B cell (primary cell): ENCODE results near the gene RPAP3.

ENCODE experiments used
- EZH2 ChIP-seq: IDR thresholded peaks from 2 replicates; pipeline ENCODE4 v1.6.1; 2012; ENCODE audit warnings: borderline replicate concordance, low read depth, mild to moderate bottlenecking, moderate library complexity, low read length; ENCODE audit not compliant: insufficient read depth, poor library complexity, severe bottlenecking
- TF ChIP-seq, protein P1 (sequence below): fragments of 200-600 bp; IDR thresholded peaks from one replicate; pipeline ENCODE4 v1.8.0; 2022; ENCODE audit warnings: antibody characterized with exemption, mild to moderate bottlenecking

DNA sequence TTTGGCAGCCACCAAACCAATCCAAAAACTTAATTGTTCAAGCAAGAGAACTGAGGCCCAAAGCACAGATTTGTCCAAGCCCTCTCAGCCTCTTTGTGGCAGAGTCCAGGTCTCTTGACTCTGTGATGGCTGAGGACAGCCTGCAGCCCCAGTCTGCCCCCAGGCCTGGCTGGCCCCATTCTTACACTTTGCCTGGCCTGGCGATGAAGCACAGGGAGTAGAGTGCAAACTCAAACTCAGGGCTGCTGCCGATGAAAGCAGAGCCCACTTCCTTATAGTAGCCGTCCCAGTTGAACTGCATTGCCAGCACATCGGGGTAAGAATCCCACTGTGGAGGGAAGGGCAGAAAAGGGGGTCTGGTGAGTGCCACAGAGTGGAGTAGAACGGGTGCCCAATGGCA is 5.6 kb upstream of the RPAP3 start:
- TF ChIP-seq, protein P1, sequence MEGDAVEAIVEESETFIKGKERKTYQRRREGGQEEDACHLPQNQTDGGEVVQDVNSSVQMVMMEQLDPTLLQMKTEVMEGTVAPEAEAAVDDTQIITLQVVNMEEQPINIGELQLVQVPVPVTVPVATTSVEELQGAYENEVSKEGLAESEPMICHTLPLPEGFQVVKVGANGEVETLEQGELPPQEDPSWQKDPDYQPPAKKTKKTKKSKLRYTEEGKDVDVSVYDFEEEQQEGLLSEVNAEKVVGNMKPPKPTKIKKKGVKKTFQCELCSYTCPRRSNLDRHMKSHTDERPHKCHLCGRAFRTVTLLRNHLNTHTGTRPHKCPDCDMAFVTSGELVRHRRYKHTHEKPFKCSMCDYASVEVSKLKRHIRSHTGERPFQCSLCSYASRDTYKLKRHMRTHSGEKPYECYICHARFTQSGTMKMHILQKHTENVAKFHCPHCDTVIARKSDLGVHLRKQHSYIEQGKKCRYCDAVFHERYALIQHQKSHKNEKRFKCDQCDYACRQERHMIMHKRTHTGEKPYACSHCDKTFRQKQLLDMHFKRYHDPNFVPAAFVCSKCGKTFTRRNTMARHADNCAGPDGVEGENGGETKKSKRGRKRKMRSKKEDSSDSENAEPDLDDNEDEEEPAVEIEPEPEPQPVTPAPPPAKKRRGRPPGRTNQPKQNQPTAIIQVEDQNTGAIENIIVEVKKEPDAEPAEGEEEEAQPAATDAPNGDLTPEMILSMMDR, result no peak
- TF ChIP-seq EZH2, result no peak
